COLO668 (cell line): Measurements from ENCODE around the gene SRPK2.
"Not testable (repeated sequence)": the region's sequence is repeated elsewhere in the genome, so short reads cannot be mapped to it uniquely, and the experiment has no call there.

Experiments used
- DNase-seq: peaks from one replicate; lab custom pipeline; 2025; ENCODE audit not compliant: unreplicated experiment; lab: John Stamatoyannopoulos, UW

The SRPK2 gene

DNA sequence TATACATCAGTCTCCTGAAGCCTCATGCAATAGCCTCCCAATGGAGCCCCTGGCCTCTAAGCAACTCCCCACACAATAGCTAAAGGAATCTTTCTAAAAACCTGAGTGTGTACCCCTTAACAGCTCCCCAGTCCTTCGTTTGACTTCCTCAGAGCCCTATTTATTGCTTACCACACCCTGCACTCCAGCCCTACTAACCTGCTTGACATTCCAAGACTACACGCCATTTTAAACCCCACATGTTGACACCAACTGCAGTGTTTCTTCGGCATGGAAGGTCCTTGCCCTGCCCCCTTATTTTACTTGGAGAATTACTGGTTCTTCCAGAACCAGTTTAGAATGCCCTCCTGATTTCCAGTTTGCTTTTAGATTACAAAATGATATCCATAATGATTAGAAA lies 10.8 kb downstream of the SRPK2 start:
- DNase-seq: no peak

DNA sequence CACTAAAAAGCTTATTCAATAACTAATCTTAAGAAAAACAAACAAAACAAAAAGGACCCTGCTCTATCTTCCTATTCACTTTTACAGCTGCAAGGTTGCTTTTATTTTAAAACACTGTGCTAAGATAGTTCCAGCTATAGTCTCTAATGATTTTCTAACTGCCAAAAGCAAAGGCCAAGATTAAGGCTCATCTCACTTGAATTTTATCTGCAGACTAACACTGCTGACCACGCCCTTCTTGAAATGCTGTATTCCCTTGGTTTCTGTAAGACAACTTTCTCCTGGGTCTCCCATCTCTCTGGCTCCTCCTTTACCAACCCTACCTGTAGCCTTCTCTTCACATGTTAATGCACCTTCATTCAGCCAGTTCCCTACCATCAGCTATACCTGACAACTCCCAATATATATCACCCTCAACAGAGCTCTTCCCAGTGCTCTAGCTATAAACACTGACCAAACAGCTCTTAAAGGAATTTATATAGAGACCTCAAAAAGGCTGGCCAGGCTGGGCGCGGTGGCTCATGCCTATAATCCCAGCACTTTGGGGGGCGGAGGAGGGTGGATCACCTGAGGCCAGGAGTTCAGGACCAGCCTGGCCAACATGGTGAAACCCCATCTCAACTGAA lies 11.7 kb downstream of the SRPK2 start:
- DNase-seq: no peak

DNA sequence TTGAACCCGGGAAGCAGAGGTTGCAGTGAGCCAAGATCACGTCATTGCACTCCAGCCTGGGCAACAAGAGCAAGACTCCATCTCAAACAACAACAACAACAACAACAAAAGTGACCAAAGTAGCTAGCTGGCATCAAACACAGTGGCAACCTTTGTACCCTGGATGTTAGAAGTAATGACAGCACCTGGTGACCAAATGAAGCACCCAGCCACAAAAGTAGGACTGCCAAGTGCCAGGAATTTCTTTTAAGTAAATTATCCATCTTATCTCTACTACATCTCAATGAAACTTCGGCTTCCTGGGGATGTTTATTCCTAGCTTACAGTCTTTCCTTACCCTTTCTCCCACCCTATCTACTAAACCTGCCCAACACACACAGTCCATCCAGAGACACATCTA lies 18.8 kb downstream of the SRPK2 start:
- DNase-seq: no peak

DNA sequence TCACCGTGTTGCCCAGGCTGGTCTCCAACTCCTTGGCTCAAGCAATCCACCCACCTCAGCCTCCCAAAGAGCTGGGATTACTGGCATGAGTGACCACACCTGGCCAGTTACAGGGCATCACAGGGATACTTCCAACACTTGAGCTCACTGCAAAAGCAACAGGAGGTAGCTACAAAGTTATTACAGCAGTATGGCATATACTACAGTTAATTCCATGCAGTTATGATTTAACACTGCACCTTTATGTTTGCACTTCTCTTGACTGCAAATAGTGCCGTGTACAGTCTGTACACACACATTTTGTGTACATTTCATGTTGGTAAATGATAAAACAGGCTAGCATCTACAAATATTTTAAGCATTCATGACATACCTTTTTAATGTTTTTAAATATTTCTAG lies 21.3 kb downstream of the SRPK2 start:
- no peak for DNase-seq

DNA sequence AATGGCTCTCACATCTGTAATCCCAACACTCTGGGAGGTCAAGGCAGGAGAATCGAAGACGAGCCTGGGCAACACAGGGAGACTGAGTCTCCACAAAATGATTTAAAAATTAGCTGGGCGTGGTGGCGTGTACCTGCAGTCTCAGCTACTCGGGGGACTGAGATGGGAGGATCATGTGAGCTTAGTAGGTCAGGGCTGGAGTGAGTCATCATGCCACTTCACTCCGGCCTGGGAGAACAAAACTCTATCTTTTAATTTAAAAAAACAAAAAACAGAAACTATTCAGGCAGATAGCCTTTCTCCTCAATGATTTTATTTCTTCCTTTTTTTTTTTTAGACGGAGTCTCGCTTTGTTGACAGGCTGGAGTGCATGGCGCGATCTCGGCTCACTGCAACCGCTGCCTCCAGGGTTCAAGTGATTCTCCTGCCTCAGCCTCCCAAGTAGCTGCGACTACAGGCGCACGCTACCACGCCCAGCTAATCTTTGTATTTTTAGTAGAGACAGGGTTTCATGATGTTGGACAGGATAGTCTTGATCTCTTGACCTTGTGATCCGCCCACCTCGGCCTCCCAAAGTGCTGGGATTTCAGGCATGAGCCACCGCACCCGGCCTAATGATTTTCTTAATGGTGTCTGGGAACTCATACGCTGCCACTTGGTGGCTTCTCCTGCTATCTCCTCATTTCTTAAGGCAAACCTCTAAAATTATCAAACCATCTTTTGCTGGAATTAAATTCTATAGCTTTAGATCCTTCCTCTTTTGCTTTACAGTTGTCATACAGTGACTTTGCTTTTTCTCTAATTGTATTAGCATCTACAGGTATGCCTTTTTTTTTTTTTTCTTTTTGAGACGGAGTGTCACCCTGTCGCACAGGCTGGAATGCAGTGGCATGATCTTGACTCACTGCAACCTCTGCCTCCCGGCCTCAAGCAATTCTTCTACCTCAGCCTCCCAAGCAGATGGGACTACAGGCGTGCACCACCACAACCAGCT lies 22.9 kb downstream of the SRPK2 start:
- no peak for DNase-seq

DNA sequence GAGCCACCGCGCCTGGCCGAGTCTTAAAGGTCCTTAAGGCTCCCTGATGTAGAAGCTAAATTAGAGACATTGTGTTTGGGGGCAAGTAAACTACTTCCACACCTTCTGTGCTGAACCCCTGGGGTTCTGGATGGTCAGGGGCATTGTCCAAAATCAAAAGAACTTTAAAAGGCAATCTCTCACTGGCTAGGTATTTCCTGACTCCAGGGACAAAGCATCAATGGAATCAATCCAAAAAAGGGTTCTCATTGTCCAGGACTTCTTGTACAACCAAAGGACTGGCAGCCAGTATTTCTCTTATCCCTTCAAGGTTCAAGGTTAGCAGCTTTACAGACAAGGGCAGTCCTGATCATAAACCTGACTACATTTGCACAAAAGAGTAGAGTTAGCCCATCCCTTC lies 24.0 kb downstream of the SRPK2 start:
- DNase-seq: no peak

DNA sequence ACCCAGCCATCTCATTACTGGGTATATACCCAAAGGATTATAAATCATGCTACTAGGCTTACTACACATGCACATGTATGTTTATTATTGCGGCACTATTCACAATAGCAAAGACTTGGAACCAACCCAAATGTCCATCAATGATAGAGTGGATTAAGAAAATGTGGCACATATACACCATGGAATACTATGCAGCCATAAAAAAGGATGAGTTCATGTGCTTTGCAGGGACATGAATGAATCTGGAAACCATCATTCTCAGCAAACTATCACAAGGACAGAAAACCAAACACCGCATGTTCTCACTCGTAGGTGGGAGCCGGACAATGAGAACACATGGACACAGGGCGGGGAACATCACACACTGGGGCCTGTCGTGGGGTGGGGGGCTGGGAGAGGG lies 25.1 kb downstream of the SRPK2 start:
- not testable (repeated sequence) for DNase-seq

DNA sequence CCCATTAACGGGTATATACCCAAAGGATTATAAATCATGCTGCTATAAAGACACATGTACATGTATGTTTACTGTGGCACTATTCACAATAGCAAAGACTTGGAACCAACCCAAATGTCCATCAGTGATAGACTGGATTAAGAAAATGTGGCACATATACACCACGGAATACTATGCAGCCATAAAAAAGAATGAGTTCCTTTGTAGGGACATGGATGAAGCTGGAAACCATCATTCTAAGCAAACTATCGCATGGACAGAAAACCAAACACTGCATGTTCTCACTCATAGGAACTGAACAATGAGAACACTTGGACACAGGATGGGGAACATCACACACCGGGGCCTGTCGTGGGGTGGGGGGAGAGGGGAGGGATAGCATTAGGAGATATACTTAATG lies 26.0 kb downstream of the SRPK2 start:
- DNase-seq: not testable (repeated sequence)

DNA sequence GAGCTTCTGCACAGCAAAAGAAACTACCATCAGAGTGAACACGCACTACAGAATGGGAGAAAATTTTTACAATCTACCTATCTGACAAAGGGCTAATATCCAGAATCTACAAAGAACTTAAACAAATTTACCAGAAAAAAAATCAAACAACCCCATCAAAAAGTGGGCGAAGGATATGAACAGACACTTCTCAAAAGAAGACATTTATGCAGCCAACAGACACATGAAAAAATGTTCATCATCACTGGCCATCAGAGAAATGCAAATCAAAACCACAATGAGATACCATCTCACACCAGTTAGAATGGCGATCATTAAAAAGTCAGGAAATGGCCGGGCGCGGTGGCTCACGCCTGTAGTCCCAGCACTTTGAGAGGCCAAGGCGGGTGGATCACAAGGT lies 26.7 kb downstream of the SRPK2 start:
- not testable (repeated sequence) for DNase-seq

DNA sequence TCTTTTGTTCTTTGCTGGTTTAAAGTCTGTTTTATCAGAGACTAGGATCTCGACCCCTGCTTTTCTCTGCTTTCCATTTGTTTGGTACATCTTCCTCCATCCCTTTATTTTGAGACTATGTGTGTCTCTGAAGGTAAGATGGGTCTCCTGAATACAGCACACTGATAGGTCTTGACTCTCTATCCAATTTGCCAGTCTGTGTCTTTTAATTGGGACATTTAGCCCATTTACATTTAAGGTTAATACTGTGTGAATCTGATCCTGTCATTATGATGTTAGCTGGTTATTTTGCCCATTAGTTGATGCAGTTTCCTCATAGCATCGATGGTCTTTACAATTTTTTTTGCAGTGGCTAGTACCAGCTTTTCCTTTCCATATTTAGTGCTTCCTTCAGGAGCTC lies 28.6 kb downstream of the SRPK2 start:
- not testable (repeated sequence) for DNase-seq

DNA sequence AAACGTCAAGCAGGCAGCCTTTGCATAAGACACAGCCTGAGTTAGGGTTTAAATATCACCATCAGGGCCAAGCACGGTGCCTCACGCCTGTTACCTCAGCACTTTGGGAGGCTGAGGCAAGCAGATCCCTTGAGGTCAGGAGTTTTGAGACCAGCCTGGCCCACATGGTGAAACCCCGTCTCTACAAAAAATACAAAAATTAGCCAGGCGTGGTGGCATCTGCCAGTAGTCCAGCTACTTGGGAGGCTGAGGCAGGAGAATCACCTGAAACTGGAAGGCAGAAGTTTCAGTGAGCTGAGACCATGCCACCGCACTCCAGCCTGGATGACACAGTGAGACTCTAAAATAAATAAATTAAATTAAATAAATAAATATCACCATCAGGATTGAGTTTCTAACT lies 33.0 kb downstream of the SRPK2 start:
- no peak for DNase-seq

DNA sequence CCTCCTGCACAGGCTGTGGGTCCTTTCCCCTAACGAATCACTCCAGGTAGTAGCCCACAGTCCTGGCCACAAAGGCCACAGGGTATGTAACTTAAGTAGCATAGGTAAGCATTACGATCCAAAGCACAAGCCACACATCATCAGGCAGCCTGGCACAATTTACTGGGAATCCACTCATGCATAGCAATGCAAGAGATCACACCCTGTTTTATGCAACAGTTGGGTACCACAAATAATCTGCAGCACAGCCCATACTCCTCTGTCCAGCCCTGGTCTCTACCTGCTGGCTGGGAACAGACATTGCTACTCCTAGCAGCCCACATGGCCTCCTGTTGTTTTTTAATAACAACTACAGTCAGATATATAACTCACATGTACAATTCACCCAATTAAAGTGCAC lies 34.3 kb downstream of the SRPK2 start:
- no peak for DNase-seq

DNA sequence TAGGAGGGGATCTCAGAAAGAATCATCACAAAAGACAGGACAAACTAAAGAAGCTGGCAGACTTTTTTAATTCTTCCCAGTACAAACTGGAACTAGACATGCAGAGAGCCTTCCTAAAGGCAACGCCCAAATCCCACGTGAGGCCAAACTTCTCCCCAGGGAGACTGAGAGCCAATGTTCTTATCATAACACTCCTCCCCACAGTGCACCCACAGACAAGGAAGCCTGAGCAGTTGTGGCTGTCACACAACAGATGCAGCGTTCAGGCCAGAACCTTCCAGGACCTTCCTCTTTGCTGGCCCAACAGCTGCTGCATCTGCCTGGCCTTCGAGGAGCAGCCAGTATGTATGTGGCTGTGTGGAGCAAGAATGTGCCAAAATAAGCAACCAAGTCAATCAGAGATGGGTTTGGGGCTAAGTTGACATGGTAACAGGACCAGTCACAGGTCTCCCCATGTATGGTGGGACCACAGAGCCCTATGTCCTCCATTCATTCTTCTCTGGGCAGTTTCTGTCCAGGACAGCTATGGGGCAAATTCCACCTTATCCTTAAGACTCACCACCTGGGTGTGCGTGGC lies 34.9 kb downstream of the SRPK2 start:
- DNase-seq: no peak

DNA sequence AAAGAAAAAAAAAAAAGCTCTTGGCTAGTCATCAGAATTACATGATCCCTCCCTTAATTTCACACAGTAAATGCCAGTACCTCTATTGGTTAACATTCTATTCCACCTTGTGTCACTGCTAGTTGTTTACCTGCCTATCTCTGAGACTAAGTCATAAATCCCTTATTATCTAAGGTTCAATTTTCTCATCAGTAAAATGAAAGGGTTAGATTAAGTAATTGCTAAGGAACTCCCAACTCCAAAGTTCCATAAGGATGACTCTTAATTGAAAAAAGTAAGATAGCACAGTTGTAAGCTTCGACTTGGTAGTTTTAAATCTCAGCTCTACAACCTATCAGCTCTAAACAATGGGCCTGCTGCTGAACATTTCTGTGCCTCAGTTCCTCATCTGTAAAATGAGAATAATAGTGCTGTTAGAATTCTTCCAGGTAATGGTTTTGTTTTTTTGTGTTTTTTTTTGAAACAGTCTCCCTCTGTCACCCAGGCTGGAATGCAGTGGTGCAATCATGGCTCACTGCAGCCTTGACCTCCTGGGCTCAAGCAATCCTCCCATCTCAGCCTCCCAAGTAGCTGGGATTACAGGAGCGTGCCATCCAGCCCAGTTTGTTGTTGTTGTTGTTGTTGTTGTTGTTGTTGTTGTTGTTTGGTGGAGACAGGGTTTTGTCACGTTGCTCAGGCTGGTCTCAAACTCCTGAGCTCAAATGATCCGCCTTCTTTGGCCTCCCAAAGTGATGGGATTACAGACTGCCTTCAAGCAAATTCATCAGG lies 35.6 kb downstream of the SRPK2 start:
- no peak for DNase-seq

DNA sequence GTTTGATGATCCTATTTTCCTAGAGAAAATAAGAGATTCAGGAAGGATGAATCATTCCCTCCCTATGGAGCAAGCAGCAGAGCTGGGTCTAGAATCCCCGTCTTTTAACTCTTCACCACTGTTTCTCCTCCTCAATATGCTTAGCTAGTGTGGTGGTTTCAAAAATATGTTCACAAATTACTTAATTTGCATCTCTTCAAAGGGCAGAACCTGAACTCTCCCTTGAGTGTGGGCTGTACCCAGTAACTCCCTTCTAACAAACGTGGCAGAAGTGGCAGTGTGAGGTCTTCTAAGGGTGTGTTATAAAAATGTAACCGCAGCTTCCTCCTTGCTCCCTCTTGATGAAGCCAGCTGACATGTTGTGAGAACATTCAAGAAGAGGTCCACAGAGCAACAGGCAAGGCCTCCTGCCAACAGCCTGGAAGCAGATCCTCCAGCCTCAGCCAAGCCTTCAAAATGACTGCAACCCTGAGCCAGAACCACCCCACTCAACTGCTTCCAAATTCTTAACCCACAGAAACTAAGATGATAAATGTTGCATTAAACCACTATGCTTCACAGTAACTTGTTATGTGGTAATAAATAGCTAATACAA lies 36.6 kb downstream of the SRPK2 start:
- no peak for DNase-seq

DNA sequence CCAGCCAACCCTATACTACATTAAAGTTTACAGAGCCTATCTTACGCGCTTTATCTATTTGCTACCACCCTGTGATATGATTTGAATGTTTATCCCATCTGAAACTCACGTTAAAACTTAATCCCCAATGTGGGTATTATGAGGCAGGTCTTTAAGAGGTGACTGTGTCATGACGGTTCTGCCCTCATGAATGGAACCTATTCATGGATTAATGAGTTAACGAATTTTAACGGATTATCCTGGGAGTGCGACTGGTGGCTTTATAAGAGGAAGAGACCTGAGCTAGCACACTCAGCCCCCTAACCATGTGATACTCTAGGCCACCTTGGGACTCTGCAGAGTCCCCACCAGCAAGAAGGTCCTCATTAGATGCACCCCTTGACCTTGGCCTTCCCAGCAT lies 37.8 kb downstream of the SRPK2 start:
- no peak for DNase-seq

DNA sequence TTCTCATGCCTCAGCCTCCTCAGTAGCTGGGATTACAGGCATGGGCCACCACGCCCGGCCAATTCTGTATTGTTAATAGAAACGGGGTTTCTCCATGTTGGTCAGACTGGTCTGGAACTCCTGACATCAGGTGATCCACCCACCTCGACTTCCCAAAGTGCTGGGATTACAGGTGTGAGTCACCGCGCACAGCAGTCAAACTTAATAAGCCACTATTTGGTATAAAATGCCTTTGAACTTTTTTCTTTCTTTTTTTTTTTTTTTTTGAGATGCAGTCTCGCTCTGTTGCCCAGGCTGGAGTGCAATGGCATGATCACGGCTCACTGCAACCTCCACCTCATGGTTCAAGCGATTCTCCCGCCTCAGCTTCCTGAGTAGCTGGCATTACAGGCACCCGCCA lies 40.5 kb downstream of the SRPK2 start:
- DNase-seq: not testable (repeated sequence)

DNA sequence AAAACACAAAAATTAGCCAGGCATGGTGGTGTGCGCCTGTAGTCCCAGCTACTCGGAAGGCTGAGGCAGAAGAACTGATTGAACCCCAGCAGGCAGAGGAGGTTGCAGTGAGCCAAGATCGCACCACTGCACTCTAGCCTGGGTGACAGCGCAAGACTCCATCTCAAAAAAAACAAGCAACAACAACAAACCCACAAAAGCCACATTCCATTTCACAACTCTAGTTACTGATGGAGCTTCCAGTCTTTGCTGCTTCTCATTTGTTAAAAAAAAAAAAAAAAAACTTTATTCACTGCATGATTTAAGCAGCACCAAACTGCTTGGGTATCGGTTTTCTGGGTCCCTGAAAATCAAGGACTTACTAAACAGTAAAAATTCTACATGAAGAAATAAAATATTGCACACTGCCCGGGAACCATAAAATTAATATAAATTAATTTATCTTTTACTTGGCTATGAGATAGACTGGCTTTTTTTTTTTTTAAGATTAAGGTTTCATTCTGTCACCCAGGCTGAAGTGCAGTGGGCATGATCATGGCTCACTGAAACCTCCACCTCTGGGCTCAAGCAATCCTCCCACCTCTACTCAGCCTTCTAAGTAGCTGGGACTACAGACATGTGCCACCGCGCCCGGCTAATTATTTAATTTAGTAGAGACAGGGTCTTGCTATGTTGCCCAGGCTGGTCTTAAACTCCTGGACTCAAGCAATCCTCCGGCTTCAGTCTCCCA lies 42.0 kb downstream of the SRPK2 start:
- no peak for DNase-seq

DNA sequence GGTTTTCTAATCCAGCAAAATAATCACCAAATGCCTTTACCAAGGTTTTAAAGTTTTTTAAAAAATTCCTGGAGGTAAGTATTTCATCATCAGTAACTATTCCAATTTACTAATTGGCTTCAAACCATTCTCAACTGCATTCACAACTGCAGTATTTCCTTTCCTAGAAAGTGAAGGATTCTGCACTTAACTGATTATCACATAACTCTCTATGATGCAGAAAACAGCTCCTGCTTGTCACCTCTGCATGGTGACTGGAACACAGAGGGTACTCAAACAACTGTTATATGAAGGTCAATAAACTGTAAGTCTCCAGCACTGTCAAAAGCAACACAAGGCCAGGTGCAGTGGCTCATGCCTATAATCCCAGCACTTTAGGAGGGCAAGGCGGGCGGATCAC lies 42.6 kb downstream of the SRPK2 start:
- DNase-seq: no peak

DNA sequence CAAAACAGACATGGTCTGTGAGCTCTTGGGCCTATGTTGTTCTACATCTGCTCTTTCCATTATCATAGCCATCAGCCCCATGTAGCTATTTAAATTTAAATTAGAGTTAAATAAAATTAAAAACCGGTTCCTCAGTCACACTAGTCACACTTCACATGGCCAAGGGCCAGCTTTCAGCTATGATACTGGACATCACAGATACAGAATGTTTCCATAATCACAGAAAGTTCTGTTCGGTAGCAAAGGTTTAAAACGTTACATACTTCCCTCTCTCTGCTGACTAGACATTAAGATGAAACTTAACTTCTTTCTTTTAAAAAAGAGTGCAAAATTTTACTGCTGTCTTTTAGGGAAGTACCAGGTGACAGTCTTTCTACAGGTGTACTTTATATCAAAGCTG lies 43.0 kb downstream of the SRPK2 start:
- no peak for DNase-seq
